IMR-90 (cell line): ENCODE data around the gene MICAL3. TPM values are rescaled to one million over a fixed set of nuclear protein-coding genes. Genes with fewer than 3 reads are reported as not detected.

Experiments
- ATAC-seq: fragments of 200-7000 bp; cut with Tn5 transposase; 2 replicates; pipeline ENCODE4 v1.9.1; 2020; ENCODE audit warnings: low read depth, mild to moderate bottlenecking, moderate library complexity
- BruUV-seq: library from RNA; stranded (reverse); fragments of 400-500 nt; replicated peaks from 2 replicates; lab custom pipeline; 2021; lab: Mats Ljungman, UMichigan
- CTCF ChIA-PET: fragments of 300-600 bp; formaldehyde crosslinking; extraction: SDS; loops from one replicate; lab custom pipeline; 2021; ENCODE audit warnings: antibody characterized with exemption; lab: Yijun Ruan, JAX
- POLR2A ChIA-PET: fragments of 300-600 bp; sonication (Branson Sonifier 250); formaldehyde crosslinking; loops from one replicate; lab custom pipeline; 2022; ENCODE audit warnings: antibody characterized with exemption; ENCODE audit not compliant: unreplicated experiment; lab: Charles Lee
- DNase-seq: peaks from one replicate; pipeline ENCODE4 v3.0.0; 2013
- H2AFZ ChIP-seq: replicated peaks from 2 replicates; pipeline ENCODE3; 2013; ENCODE audit warnings: low read length, mild to moderate bottlenecking; ENCODE audit not compliant: poor library complexity
- H2AK5ac ChIP-seq: 2 replicates; pipeline ENCODE4 v1.6.1; 2013; ENCODE audit warnings: low read depth, low read length, inconsistent platforms
- H2AK9ac ChIP-seq: replicated peaks from 2 replicates; pipeline ENCODE3; 2013; ENCODE audit warnings: mild to moderate bottlenecking, low read depth, low read length, moderate library complexity; ENCODE audit not compliant: poor library complexity
- H2BK120ac ChIP-seq: 2 replicates; pipeline ENCODE4 v1.6.1; 2013; ENCODE audit warnings: low read depth, low read length, inconsistent platforms
- H2BK15ac ChIP-seq: 3 replicates; pipeline ENCODE4 v1.6.1; 2013; ENCODE audit warnings: low read depth, low read length, inconsistent platforms
- H2BK20ac ChIP-seq: 2 replicates; pipeline ENCODE4 v1.6.1; 2013; ENCODE audit warnings: low read depth, mild to moderate bottlenecking, inconsistent platforms, low read length, moderate library complexity
- H2BK5ac ChIP-seq: 2 replicates; pipeline ENCODE4 v1.6.1; 2013; ENCODE audit warnings: mild to moderate bottlenecking, low read depth, low read length, inconsistent platforms; ENCODE audit not compliant: poor library complexity, severe bottlenecking
- H3K14ac ChIP-seq: replicated peaks from 2 replicates; pipeline ENCODE4 v1.6.1; 2013; ENCODE audit warnings: low read depth, low read length, inconsistent platforms
- H3K18ac ChIP-seq: 2 replicates; pipeline ENCODE4 v1.6.1; 2013; ENCODE audit warnings: low read depth, low read length, control low read depth
- H3K23ac ChIP-seq: 2 replicates; pipeline ENCODE4 v1.6.1; 2013; ENCODE audit warnings: low read depth, low read length, inconsistent platforms
- H3K27ac ChIP-seq: 2 replicates; pipeline ENCODE4 v1.5.1; 2013; ENCODE audit warnings: mild to moderate bottlenecking, control low read depth, low read length; ENCODE audit not compliant: insufficient read depth
- H3K27me3 ChIP-seq: 2 replicates; pipeline ENCODE4 v1.6.1; 2013; ENCODE audit warnings: low read length; ENCODE audit not compliant: control insufficient read depth, insufficient read depth
- H3K36me3 ChIP-seq: 2 replicates; pipeline ENCODE4 v1.6.1; 2013; ENCODE audit warnings: low read length, mixed read lengths; ENCODE audit not compliant: control insufficient read depth, insufficient read depth
- H3K4ac ChIP-seq: 2 replicates; pipeline ENCODE4 v1.6.1; 2013; ENCODE audit warnings: low read depth, low read length, inconsistent platforms
- H3K4me1 ChIP-seq: 2 replicates; pipeline ENCODE4 v1.6.1; 2013; ENCODE audit warnings: low read length, mixed read lengths; ENCODE audit not compliant: control insufficient read depth, insufficient read depth
- H3K4me2 ChIP-seq: 2 replicates; pipeline ENCODE4 v1.6.1; 2013; ENCODE audit warnings: low read depth, mild to moderate bottlenecking, control low read depth, low read length, moderate library complexity
- H3K4me3 ChIP-seq: 2 replicates; pipeline ENCODE4 v1.5.1; 2013; ENCODE audit warnings: low read depth, mild to moderate bottlenecking, control low read depth, low read length, moderate library complexity; ENCODE audit not compliant: insufficient read depth
- H3K56ac ChIP-seq: 2 replicates; pipeline ENCODE4 v1.6.1; 2013; ENCODE audit warnings: low read length, inconsistent platforms; ENCODE audit not compliant: insufficient read depth; ENCODE audit errors: extremely low read depth
- H3K79me1 ChIP-seq, 2 experiments: 2 replicates each; pipeline ENCODE4 v1.6.1; 2013; ENCODE audit warnings: low read length in 2 of 2, inconsistent platforms in 1 of 2, low read depth in 1 of 2
- H3K9ac ChIP-seq: 2 replicates; pipeline ENCODE4 v1.6.1; 2013; ENCODE audit warnings: low read depth, low read length, control low read depth
- H3K9me1 ChIP-seq: 2 replicates; pipeline ENCODE4 v1.6.1; 2013; ENCODE audit warnings: low read length, inconsistent platforms; ENCODE audit not compliant: insufficient read depth
- H3K9me3 ChIP-seq: 2 replicates; pipeline ENCODE4 v1.6.1; 2013; ENCODE audit warnings: low read length; ENCODE audit not compliant: control insufficient read depth, insufficient read depth
- H4K20me1 ChIP-seq: 2 replicates; pipeline ENCODE4 v1.6.1; 2013; ENCODE audit warnings: low read length, inconsistent platforms; ENCODE audit not compliant: insufficient read depth
- H4K5ac ChIP-seq: 2 replicates; pipeline ENCODE4 v1.6.1; 2013; ENCODE audit warnings: mild to moderate bottlenecking, low read depth, low read length, control low read depth
- H4K8ac ChIP-seq, 2 experiments: 2 replicates each; pipeline ENCODE4 v1.6.1; 2013; ENCODE audit warnings: low read depth in 2 of 2, low read length in 2 of 2, control low read depth in 1 of 2, inconsistent platforms in 1 of 2
- H4K91ac ChIP-seq: 2 replicates; pipeline ENCODE4 v1.6.1; 2013; ENCODE audit warnings: low read depth, low read length, inconsistent platforms; ENCODE audit not compliant: insufficient read depth
- BHLHE40 ChIP-seq: fragments of 150-350 bp; IDR thresholded peaks from 2 replicates; pipeline ENCODE4 v1.6.1; 2016; ENCODE audit warnings: mild to moderate bottlenecking, low read depth, low read length
- CEBPB ChIP-seq: IDR thresholded peaks from 2 replicates; pipeline ENCODE4 v1.6.1; 2012; ENCODE audit warnings: low read depth, low read length, improper control_type of control experiment
- CHD1 ChIP-seq: IDR thresholded peaks from 2 replicates; pipeline ENCODE4 v1.6.1; 2012; ENCODE audit warnings: low read depth, low read length, improper control_type of control experiment
- FOS ChIP-seq: fragments of 150-350 bp; IDR thresholded peaks from 2 replicates; pipeline ENCODE4 v1.6.1; 2016; ENCODE audit warnings: low read depth, low read length
- MAFK ChIP-seq: IDR thresholded peaks from 2 replicates; pipeline ENCODE4 v1.6.1; 2012; ENCODE audit warnings: low read depth, low read length, improper control_type of control experiment
- MAZ ChIP-seq: IDR thresholded peaks from 2 replicates; pipeline ENCODE4 v1.6.1; 2012; ENCODE audit warnings: low read depth, mild to moderate bottlenecking, low read length, improper control_type of control experiment, moderate library complexity, borderline replicate concordance
- MXI1 ChIP-seq: IDR thresholded peaks from 2 replicates; pipeline ENCODE4 v1.6.1; 2012; ENCODE audit warnings: low read depth, mild to moderate bottlenecking, low read length, moderate library complexity, borderline replicate concordance
- POLR2A ChIP-seq: IDR thresholded peaks from 2 replicates; pipeline ENCODE4 v1.6.1; 2012; ENCODE audit warnings: mild to moderate bottlenecking, low read depth, low read length
- RAD21 ChIP-seq: IDR thresholded peaks from 2 replicates; pipeline ENCODE4 v1.6.1; 2012; ENCODE audit warnings: low read length, improper control_type of control experiment
- RCOR1 ChIP-seq: IDR thresholded peaks from 2 replicates; pipeline ENCODE4 v1.6.1; 2012; ENCODE audit warnings: mild to moderate bottlenecking, low read length, improper control_type of control experiment; ENCODE audit not compliant: insufficient replicate concordance
- RFX5 ChIP-seq: IDR thresholded peaks from 2 replicates; pipeline ENCODE4 v1.8.0; 2012; ENCODE audit warnings: low read depth, mild to moderate bottlenecking, low read length, moderate library complexity
- SMC3 ChIP-seq: fragments of 150-350 bp; IDR thresholded peaks from 2 replicates; pipeline ENCODE4 v1.6.1; 2016; ENCODE audit warnings: low read depth, mild to moderate bottlenecking, antibody characterized with exemption, low read length, moderate library complexity
- WGBS, 2 experiments: methylation state at CpG; one replicate each; pipeline versions ENCODE4 v1.1.5 to v1.1.7; 2013; ENCODE audit warnings: missing lambda C conversion rate in 2 of 2; ENCODE audit not compliant: insufficient read length in 1 of 2; ENCODE audit errors: extremely low coverage in 2 of 2; 5-methylcytosine and 5-hydroxymethylcytosine counted together
- dilution Hi-C: fragments of 300-500 bp; cut with HindIII; formaldehyde crosslinking; loops from one replicate; pipeline ENCODE4 v1.14.3; 2018; ENCODE audit warnings: low sequenced_read_pairs; ENCODE audit not compliant: unreplicated experiment
- in situ Hi-C: fragments of 300-500 bp; cut with MboI; formaldehyde crosslinking; loops from 3 replicates; pipeline ENCODE4 v1.14.3; 2019; ENCODE audit warnings: low sequenced_read_pairs, inconsistent platforms, mixed read lengths
- intact Hi-C: fragments of 100-400 bp; cut with micrococcal nuclease; formaldehyde crosslinking; loops from 2 replicates; pipeline ENCODE4 v1.10.0; 2022
- polyA plus RNA-seq, 3 experiments: library from polyadenylated mRNA; depleted of rRNA; stranded (reverse); fragments of >200 nt; gene quantifications; 2 replicates each; pipeline ENCODE4 v1.2.3, GENCODE V29; 2012; ENCODE audit warnings: low replicate concordance in 1 of 3
- total RNA-seq: library from RNA; depleted of rRNA; stranded (reverse); fragments of >200 nt; gene quantifications from 2 replicates; pipeline ENCODE4 v1.2.3, GENCODE V29; 2012
- TF ChIP-seq, protein P1 (sequence below): conservative IDR thresholded peaks from 2 replicates; pipeline ENCODE4 v1.5.1; 2012; ENCODE audit warnings: mild to moderate bottlenecking, low read depth, low read length, improper control_type of control experiment
- TF ChIP-seq, protein P2 (sequence below): fragments of 150-350 bp; IDR thresholded peaks from 2 replicates; pipeline ENCODE4 v1.6.1; 2016; ENCODE audit warnings: low read depth, mild to moderate bottlenecking, low read length, moderate library complexity, borderline replicate concordance
- TF ChIP-seq, protein P3 (sequence below): fragments of 150-350 bp; IDR thresholded peaks from 2 replicates; pipeline ENCODE4 v1.6.1; 2017; ENCODE audit warnings: mild to moderate bottlenecking, antibody characterized with exemption, low read length, low read depth

MICAL3 gene
- total and polyA plus RNA-seq, 2 of the 4 experiments (the other 2 are of a cell fraction): 17.6 to 26.8 TPM

DNA sequence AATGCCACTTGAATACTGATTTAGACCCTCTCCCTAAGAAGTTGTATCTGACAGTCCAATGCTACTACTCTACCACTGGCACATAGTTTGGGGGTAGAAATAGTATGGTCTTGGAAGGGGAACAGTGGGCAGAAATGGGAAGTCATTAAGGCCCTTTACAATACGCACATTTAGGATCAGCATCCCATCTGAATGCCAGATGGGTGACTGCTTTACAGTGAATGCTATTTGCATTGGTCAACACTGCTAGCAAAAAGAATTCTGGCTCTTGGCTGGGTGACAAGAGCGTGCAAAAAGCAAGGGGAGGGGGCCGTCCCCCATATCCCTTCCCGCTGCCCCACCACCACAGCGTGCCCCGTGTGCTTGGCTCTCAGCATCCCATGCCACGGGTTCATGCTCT is 145.4 kb downstream of the MICAL3 start:
- no peak overlapping the region for H2BK20ac ChIP-seq
- DNase-seq (peak; percentile 52), ATAC-seq (peak; percentile 70)
- no TSS peak for BruUV-seq
- intact Hi-C loops (no loop called here), in situ Hi-C loops (no loop called here), dilution Hi-C loops (no loop called here)
- H3K4me2 ChIP-seq: no peak overlapping the region
- no peak overlapping the region for H2BK120ac ChIP-seq
- no peak overlapping the region for H3K27ac ChIP-seq
- H3K27me3 ChIP-seq: no peaks in the 10 kb centered on the region
- H3K9me3 ChIP-seq: no peaks in the 10 kb centered on the region
- POLR2A ChIA-PET: no interaction called here
- peaks cover 5% of the 10 kb centered on the region for H3K4me1 ChIP-seq
- peaks cover 0 to 5% of the 10 kb centered on the region in 2 experiments; a peak in 2 of 4 replicates for H3K79me1 ChIP-seq
- no peak overlapping the region for H4K8ac ChIP-seq
- no peak overlapping the region for H2AK5ac ChIP-seq
- H3K36me3 ChIP-seq: peaks cover 25% of the 10 kb centered on the region
- H3K9me1 ChIP-seq: peaks cover 9% of the 10 kb centered on the region
- peaks cover 4% of the 10 kb centered on the region for H4K20me1 ChIP-seq
- H3K4ac ChIP-seq: no peak overlapping the region
- TF ChIP-seq SMC3 (no peak), CEBPB (no peak), RFX5 (no peak), RAD21 (no peak), BHLHE40 (no peak), POLR2A (no peak), FOS (no peak), MAFK (no peak), CHD1 (no peak), MXI1 (no peak), MAZ (no peak), RCOR1 (no peak)
- TF ChIP-seq, protein P1, sequence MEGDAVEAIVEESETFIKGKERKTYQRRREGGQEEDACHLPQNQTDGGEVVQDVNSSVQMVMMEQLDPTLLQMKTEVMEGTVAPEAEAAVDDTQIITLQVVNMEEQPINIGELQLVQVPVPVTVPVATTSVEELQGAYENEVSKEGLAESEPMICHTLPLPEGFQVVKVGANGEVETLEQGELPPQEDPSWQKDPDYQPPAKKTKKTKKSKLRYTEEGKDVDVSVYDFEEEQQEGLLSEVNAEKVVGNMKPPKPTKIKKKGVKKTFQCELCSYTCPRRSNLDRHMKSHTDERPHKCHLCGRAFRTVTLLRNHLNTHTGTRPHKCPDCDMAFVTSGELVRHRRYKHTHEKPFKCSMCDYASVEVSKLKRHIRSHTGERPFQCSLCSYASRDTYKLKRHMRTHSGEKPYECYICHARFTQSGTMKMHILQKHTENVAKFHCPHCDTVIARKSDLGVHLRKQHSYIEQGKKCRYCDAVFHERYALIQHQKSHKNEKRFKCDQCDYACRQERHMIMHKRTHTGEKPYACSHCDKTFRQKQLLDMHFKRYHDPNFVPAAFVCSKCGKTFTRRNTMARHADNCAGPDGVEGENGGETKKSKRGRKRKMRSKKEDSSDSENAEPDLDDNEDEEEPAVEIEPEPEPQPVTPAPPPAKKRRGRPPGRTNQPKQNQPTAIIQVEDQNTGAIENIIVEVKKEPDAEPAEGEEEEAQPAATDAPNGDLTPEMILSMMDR: no peak
- TF ChIP-seq, protein P2, sequence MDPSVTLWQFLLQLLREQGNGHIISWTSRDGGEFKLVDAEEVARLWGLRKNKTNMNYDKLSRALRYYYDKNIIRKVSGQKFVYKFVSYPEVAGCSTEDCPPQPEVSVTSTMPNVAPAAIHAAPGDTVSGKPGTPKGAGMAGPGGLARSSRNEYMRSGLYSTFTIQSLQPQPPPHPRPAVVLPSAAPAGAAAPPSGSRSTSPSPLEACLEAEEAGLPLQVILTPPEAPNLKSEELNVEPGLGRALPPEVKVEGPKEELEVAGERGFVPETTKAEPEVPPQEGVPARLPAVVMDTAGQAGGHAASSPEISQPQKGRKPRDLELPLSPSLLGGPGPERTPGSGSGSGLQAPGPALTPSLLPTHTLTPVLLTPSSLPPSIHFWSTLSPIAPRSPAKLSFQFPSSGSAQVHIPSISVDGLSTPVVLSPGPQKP: no peak
- TF ChIP-seq, protein P3, sequence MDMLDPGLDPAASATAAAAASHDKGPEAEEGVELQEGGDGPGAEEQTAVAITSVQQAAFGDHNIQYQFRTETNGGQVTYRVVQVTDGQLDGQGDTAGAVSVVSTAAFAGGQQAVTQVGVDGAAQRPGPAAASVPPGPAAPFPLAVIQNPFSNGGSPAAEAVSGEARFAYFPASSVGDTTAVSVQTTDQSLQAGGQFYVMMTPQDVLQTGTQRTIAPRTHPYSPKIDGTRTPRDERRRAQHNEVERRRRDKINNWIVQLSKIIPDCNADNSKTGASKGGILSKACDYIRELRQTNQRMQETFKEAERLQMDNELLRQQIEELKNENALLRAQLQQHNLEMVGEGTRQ: no peak
- H2BK15ac ChIP-seq: no peak overlapping the region
- H3K14ac ChIP-seq: no peak overlapping the region
- no peak overlapping the region for H2AK9ac ChIP-seq
- no CpG with 5 or more reads among the region's 7 CpGs for WGBS, 2 experiments
- H3K56ac ChIP-seq: no peak overlapping the region
- no peak overlapping the region for H3K4me3 ChIP-seq
- H3K18ac ChIP-seq: no peak overlapping the region
- no peak overlapping the region for H4K5ac ChIP-seq
- H2BK5ac ChIP-seq: no peak overlapping the region
- H2AFZ ChIP-seq: no peak overlapping the region
- CTCF ChIA-PET: no interaction called here
- no peak overlapping the region for H4K91ac ChIP-seq
- H3K9ac ChIP-seq: no peak overlapping the region
- H3K23ac ChIP-seq: no peak overlapping the region
